ENCODE measurements around the gene REEP6. TPM values are rescaled to one million over a fixed set of nuclear protein-coding genes. Genes with fewer than 3 reads are reported as not detected.

REEP6 gene
- total RNA-seq, 1 donor from 2014 or later, result 16.6 TPM

GRCh38 chr19:1472231-1473084, 18.5 kb upstream of the REEP6 start:
- Mint-ChIP-seq H3K4me3 (ENCODE audit: low read depth) (no peak overlapping the region), H3K36me3 (ENCODE audit: insufficient read depth) (no peaks in the 10 kb centered on the region), H3K27me3 (peaks cover 22% of the 10 kb centered on the region), H3K9me3 (ENCODE audit: low read depth) (no peaks in the 10 kb centered on the region), H3K27ac (no peak overlapping the region), H3K4me1 (ENCODE audit: low read depth) (peaks cover 2% of the 10 kb centered on the region)
- DNase-seq (ENCODE audit: low spot score, unreplicated experiment), result no peak
- no peak for TF ChIP-seq CTCF (IDR thresholded peaks at IDR 0.05; ENCODE audit: unreplicated experiment)

GRCh38 chr19:1473085-1473851, 17.7 kb upstream of the REEP6 start:
- Mint-ChIP-seq H3K27me3 (peaks cover 22% of the 10 kb centered on the region), H3K4me1 (ENCODE audit: low read depth) (peaks cover 3% of the 10 kb centered on the region), H3K27ac (no peak overlapping the region), H3K9me3 (ENCODE audit: low read depth) (no peaks in the 10 kb centered on the region), H3K36me3 (ENCODE audit: insufficient read depth) (no peaks in the 10 kb centered on the region), H3K4me3 (ENCODE audit: low read depth) (no peak overlapping the region)
- no peak for TF ChIP-seq CTCF (IDR thresholded peaks at IDR 0.05; ENCODE audit: unreplicated experiment)
- no peak for DNase-seq (ENCODE audit: low spot score, unreplicated experiment)

- DNase-seq (ENCODE audit: low spot score, unreplicated experiment), result no peak
- peaks cover 22% of the 10 kb centered on the region for H3K27me3 Mint-ChIP-seq
- no peak overlapping the region for H3K4me3 Mint-ChIP-seq (ENCODE audit: low read depth)
- peaks cover 7% of the 10 kb centered on the region for H3K4me1 Mint-ChIP-seq (ENCODE audit: low read depth)
- no peak overlapping the region for H3K27ac Mint-ChIP-seq
- H3K36me3 Mint-ChIP-seq (ENCODE audit: insufficient read depth), result peaks cover 2% of the 10 kb centered on the region
- no peak for TF ChIP-seq CTCF (IDR thresholded peaks at IDR 0.05; ENCODE audit: unreplicated experiment)
- H3K9me3 Mint-ChIP-seq (ENCODE audit: low read depth), result no peaks in the 10 kb centered on the region
Measured at GRCh38 chr19:1474011-1474764, 16.8 kb upstream of the REEP6 start.

- Mint-ChIP-seq H3K9me3 (ENCODE audit: low read depth) (no peaks in the 10 kb centered on the region), H3K36me3 (ENCODE audit: insufficient read depth) (peaks cover 3% of the 10 kb centered on the region), H3K4me1 (ENCODE audit: low read depth) (peaks cover 8% of the 10 kb centered on the region), H3K4me3 (ENCODE audit: low read depth) (no peak overlapping the region), H3K27me3 (peaks cover 22% of the 10 kb centered on the region), H3K27ac (no peak overlapping the region)
- no peak for TF ChIP-seq CTCF (IDR thresholded peaks at IDR 0.05; ENCODE audit: unreplicated experiment)
- DNase-seq (ENCODE audit: low spot score, unreplicated experiment), result no peak
Measured at GRCh38 chr19:1474765-1475351, 16.1 kb upstream of the REEP6 start.
